GM19397 (cell line): Measurements from ENCODE around the gene MRGPRD.
"Not testable (repeated sequence)": the region's sequence is repeated elsewhere in the genome, so short reads cannot be mapped to it uniquely, and the experiment has no call there.

Source experiments
- ATAC-seq: cut with Tn5 transposase; IDR thresholded peaks from one replicate; pipeline ENCODE4 v1.9.1; 2021; ENCODE audit warnings: mild to moderate bottlenecking, moderate library complexity; ENCODE audit not compliant: unreplicated experiment

MRGPRD gene

GRCh38 chr11:69006816-69007215 lies 26.0 kb upstream of the MRGPRD start:
- no peak for ATAC-seq

- ATAC-seq, result no peak
Observed at GRCh38 chr11:69005631-69006368, 25.0 kb upstream of the MRGPRD start.

- ATAC-seq, result no peak
Observed at GRCh38 chr11:69005183-69005630, 24.4 kb upstream of the MRGPRD start.

DNA sequence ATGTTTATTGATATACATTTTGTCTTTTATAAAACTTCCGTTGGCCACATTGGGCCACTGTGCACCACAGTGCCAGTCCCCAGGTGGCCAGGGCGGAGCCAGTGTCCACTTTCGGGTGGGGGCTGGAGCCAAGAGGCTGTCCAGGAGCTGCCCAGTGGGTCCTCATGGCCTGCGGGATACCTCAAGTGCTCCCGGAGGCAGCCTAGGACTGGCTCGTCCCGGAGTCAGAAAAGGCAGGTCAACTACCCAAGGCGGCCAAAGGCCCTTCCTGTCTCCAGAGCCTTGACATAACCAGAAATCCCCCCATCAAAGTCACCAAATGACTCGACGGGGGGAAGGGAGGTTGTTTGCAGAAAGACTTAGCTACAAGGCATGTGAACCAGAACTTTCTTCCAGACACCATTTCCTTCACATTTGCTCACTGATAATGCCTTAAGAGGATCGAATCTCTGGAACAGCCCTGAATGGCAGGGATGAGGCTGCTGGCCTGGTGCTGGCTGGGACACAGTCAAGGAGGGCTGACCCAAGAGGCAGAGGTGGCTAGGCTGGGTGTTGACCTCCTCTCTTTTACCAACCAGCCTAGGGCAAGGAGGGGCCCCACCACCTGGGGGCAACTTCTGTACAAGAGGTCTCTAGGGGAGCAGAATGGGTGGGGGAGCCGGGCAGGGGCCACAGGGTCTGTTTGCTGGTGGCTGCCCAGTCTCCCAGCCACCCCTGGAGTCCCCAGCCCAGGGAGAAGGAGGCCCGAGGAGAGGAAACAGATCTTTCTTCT lies 23.8 kb upstream of the MRGPRD start:
- no peak for ATAC-seq

- ATAC-seq, result no peak
Observed at GRCh38 chr11:69003866-69004367, 23.1 kb upstream of the MRGPRD start.

- ATAC-seq, result no peak
Observed at GRCh38 chr11:69003301-69003865, 22.6 kb upstream of the MRGPRD start.

GRCh38 chr11:69002570-69003231 lies 21.9 kb upstream of the MRGPRD start:
- no peak for ATAC-seq

- ATAC-seq, result no peak
Observed at GRCh38 chr11:69002110-69002569, 21.4 kb upstream of the MRGPRD start.

DNA sequence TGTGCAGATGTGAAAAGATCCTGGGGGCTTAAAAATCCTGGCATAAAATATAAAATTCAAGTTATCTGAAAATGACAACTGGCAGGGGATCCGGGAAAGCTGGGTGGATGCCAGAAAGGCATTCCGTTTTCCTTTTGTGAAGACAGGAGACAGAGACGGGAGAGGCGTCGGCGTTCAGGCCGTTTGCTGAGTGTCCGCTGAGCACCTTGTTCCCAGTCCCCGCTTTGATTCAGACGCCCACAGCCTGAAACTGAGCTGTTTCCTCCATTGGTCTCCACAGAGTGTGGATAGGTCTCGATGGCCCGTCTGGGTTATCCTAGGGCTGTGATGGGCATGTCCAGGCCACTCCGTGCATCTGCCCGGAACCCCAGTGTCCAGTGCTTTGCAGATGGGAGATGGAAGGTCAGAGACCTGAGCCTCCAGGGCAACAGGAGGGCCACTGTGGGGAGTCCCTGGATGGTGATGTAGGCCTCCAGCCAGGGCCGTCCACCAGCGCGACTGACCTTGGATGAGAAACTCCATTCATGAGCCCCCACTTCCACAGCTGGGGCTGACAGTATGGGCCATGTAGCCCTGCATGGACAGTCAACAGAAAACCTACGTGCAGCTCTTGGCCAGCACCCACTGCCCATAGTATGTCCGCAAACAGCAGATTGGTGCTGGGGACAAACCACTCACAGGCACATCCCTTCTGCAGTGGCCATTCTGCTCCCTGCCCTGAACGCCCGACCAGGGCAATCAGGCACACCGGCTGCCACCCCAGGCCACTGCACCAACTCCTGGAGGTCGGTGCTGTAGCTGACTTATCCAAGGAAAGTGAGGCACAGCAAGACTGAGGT lies 20.7 kb upstream of the MRGPRD start:
- no peak for ATAC-seq

DNA sequence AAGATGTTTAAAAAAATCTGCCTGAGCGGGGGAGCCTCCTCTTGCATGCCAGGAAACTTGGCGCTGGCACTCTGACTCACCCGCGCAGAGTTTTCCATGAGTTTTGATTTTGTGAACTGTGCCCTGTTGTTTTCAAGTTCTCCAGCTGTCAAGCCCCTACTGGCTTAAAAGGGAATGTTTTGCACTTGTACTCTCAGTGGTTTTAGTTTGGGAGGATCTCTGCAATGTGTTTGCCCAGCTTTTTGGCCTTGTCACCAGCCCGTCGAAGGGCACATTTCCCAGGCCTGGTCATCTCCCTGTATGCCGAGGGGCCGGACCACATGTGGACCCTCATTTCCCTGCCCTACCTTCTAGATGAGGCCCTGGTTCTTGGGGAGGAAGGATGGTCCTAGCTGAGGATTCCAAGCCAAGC lies 20.1 kb upstream of the MRGPRD start:
- ATAC-seq, result no peak

DNA sequence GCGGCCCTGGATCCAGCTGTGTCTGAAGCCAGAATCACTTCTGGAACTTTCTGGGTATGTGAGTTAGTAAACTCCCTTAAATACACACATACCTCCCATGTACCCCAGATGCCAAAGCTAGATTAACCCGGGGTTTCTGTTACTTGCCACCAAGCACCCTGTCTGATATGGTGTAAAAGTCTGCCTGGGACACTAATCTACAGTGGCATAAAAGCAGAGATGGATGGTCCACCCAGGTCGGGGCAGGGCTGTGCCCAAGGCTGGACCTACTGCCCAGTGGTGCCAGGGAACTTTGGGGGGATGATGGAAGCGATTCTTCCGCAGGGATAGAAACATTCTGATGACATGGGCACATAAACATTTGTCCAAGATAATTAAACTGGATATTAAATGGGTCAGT lies 19.6 kb upstream of the MRGPRD start:
- ATAC-seq, result no peak

- ATAC-seq, result not testable (repeated sequence)
Observed at GRCh38 chr11:68999748-69000355, 19.1 kb upstream of the MRGPRD start.

DNA sequence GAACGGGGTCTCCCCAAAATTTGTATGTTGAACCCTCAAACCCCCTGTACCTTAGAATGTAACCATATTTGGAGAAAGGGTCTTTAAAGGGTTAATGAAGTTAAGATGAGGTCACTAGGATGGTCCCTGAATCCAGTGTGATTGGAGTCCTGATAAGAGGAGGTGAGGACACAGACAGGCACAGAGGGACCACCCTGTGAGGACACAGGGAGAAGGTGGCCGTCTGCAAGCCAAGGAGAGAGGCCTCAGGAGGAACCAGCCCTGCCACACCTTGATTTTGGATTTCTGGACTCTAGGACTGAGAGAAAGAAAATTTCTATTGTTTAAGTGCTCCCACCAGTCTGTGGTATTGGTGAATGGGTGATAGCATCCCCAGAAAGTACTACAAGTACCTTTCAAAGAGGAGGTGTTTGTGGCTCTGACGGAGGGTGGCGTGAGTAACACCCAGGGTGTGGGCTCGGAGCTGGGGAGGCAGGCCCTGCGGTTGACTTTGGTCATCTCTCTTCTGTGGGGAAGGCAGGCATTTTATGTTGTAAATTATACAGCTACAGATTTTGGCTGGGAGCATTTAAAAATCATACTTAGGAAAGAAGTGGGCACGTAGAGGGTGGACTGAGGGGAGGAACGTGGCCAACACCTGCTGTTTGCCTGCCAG lies 18.4 kb upstream of the MRGPRD start:
- ATAC-seq, result no peak

DNA sequence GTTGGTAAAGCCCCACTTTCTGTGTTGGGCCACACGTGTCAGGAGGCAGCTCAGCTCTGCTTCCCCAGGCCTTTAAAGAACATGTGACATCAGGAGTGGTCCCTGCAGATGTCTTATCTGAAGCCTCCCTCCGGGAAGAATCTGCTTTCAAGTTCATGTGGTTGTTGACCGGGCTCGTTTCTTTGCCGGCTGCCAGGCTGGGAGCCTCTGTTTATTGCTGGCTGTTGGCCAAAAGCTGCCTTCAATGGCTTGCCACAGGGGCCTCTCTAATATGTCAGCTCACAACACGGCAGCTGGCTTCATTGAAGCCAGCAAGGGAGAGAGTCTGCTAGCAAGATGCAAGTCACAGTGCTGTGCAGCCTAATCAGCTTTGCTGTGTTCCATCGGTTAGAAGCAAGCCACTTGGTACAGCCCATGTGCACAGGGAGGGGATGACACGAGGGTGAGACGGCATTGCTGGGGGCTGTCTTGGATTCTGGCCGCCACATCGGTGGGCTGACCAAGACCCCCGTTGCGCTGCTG lies 17.7 kb upstream of the MRGPRD start:
- ATAC-seq, result no peak

DNA sequence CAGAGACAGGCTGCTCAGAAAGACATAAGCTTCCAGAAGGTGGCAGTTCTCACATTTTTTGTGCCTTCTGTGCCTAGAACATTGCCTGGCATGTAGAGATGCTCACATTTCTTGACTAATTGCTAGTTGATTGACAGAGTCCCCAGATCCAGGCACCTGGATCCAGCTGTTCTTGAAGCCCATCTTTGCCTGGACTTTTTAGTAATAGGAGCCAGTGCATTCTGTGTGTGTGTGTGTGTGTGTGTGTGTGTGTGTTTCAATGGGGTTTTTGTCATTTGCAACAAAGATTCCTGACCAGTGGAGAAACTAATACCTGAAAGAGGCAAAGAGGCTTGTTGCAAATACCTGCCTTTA lies 17.2 kb upstream of the MRGPRD start:
- no peak for ATAC-seq

- no peak for ATAC-seq
Observed at GRCh38 chr11:68997124-68997994, 16.6 kb upstream of the MRGPRD start.

GRCh38 chr11:68996376-68997123 lies 15.8 kb upstream of the MRGPRD start:
- ATAC-seq, result no peak
